VCaP (cell line): ENCODE data around the gene S100A9.
"Not testable (repeated sequence)": the region's sequence is repeated elsewhere in the genome, so short reads cannot be mapped to it uniquely, and the experiment has no call there.

Source experiments
- H3K27ac ChIP-seq: fragments of 450-650 bp; 2 replicates; pipeline ENCODE4 v1.5.1; 2017
- CTCF ChIP-seq: fragments of 450-650 bp; conservative IDR thresholded peaks from 2 replicates; pipeline ENCODE4 v1.5.1; 2017; ENCODE audit warnings: mild to moderate bottlenecking, moderate library complexity

The S100A9 gene

GRCh38 chr1:153346077-153346723 lies 11.5 kb upstream of the S100A9 start:
- TF ChIP-seq CTCF, result no peak
- H3K27ac ChIP-seq, result no peak overlapping the region

DNA sequence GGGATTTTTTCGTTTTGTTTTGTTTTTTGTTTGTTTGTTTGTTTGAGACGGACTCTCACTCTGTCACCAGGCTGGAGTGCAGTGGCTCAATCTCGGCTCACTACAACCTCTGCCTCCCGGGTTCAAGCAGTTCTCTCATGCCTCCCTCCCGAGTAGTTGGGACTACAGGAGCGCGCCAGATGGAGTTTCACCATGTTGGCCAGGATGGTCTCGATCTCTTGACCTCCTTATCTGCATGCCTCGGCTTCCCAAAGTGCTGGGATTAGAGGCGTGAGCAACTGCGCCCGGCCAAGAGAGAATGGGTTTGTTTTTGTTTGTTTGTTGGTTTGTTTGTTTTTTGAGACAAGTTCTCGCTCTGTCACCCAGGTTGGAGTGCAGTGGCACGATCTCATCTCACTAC lies 10.6 kb upstream of the S100A9 start:
- H3K27ac ChIP-seq, result not testable (repeated sequence)

DNA sequence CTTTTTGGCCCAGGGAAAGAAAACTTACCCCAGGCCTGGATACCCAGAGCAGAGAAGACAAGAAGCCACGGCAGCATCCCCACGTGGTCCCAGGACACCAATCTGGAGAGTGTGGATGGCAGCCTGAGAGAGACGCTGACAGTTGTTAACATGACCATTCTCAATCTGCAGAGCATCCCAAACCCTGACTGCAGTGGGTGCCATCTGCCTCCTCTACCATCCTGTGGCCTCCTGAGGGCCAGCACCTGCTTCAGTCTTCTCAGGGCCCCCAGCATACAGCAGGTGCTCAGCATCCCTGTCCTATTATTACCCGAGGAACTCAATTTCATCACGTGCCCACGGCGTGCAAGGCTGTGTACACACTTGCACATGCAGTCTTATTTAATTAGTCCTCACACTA lies 9.8 kb upstream of the S100A9 start:
- TF ChIP-seq CTCF, result no peak

GRCh38 chr1:153348511-153349362 lies 8.9 kb upstream of the S100A9 start, which contains the start of gene PGLYRP4:
TSS of gene PGLYRP4 (minus strand) at chr1:153348841. CDS start at chr1:153347932, 909 bp downstream.
- no peak for TF ChIP-seq CTCF
- H3K27ac ChIP-seq, result no peak within 1 kb of the TSS

More for the DNA sequence above, 9.8 kb upstream of the S100A9 start:
- no peak overlapping the region for H3K27ac ChIP-seq

DNA sequence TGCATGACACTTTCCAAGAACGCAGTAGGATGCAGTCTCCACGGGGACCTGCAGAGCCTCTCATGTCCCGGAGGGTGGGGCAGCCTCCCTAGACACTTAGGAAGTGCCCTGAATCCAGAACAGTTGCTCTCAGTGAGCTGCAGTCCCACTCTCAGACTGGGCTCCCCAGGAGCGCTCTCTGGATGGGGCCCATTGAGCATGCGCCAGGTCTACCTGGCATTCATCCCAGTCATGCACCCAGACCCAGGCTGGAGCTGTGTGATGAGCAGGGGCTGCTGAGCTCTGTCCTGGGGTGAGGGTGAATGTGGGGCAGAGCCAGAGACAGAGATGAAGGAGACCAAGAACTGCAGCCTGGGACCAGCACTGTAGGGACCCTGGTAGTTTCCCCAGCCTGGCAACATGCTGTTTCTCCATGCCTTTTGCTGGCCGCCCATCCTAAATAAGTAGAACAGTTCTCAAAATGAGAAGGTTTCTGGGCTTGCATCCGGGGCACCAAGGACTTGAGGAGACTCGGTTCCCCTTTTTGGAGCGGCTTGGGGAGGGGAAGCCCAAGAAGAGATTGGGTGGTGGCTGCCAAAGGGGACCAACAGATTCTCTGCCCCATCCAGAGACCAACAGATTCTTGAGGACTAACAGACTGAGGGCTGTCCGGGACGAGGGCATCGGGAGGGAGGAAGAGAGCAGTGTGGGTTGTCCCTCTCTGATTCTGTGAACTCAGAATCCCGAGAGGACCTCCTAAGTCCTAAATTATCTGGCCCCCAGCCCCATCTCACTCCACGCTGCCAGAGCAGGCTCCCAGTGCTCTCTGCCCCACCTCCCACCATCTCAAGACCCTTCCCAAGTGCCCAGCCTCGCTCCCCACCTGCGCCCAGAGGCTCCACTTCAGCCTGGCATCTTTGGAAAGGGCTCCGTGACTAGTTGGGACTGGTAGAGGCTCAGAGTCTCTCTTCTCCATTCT lies 8.0 kb upstream of the S100A9 start:
- no peak for TF ChIP-seq CTCF
- no peak overlapping the region for H3K27ac ChIP-seq

DNA sequence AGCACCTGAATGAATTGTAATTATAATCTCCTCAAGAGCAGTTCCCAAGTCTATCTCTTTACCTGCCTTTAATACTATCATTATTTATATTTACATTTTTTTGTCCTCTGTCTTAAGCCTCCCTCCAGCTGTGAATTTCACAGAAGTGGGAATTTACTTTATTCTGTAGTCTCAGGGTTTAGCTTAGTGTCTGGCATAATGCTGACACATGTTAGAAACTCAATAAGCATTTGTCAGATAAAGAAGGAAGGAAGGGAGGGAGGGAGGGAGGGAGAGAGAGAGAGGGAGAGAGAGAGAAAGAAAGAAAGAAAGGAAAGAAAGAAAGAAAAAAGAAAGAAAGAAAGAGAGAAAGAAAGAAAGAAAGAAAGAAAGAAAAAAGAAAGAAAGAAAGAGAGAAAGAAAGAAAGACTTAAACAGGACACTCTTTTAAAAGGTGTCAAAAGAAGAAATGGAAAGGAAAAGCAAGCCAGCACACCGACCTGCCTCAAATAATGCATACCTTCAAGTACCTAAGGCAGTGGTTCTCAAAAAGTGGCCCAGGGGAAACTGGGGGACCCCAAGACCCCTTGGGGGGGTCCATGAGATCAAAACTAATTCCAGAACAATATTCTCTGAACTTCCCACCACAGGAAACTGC lies 7.2 kb upstream of the S100A9 start:
- TF ChIP-seq CTCF, result no peak
- no peak overlapping the region for H3K27ac ChIP-seq

DNA sequence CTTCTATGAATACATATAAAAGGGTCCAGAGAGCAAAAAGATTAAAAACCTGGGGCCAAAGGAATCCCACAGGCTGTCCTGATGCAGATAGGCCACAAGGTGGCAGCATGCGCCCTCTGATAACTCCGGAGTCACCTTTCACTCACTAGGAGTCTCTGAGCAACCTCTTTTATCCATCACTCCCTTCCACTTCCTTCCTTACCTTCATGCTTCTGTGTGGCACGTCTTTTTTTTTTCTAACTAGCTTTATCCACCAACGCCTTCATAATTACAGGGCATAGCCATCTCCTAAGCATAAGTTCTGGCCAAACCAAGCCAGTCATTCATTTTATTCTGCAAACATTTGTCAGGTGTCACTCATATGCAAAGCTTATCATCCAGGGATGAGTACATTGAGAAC lies 5.1 kb upstream of the S100A9 start:
- H3K27ac ChIP-seq, result no peak overlapping the region
- TF ChIP-seq CTCF, result peak; percentile 96
